ENCODE data around the gene AHSP.

- TF ChIP-seq CTCF (IDR thresholded peaks at IDR 0.05) (no peak), POLR2A (IDR thresholded peaks at IDR 0.05) (no peak)
These were observed 49.7 kb downstream of the AHSP start for GRCh38 chr16:31577411-31577810.

All from testis (tissue), 2 donors.